GM21737 (cell line): Measurements from ENCODE around the gene COX10.
"Not testable (repeated sequence)": the region's sequence is repeated elsewhere in the genome, so short reads cannot be mapped to it uniquely, and the experiment has no call there.

Experiments
- ATAC-seq: cut with Tn5 transposase; IDR thresholded peaks from one replicate; pipeline ENCODE4 v1.9.1; 2021; ENCODE audit warnings: mild to moderate bottlenecking, moderate library complexity; ENCODE audit not compliant: unreplicated experiment

The COX10 gene

DNA sequence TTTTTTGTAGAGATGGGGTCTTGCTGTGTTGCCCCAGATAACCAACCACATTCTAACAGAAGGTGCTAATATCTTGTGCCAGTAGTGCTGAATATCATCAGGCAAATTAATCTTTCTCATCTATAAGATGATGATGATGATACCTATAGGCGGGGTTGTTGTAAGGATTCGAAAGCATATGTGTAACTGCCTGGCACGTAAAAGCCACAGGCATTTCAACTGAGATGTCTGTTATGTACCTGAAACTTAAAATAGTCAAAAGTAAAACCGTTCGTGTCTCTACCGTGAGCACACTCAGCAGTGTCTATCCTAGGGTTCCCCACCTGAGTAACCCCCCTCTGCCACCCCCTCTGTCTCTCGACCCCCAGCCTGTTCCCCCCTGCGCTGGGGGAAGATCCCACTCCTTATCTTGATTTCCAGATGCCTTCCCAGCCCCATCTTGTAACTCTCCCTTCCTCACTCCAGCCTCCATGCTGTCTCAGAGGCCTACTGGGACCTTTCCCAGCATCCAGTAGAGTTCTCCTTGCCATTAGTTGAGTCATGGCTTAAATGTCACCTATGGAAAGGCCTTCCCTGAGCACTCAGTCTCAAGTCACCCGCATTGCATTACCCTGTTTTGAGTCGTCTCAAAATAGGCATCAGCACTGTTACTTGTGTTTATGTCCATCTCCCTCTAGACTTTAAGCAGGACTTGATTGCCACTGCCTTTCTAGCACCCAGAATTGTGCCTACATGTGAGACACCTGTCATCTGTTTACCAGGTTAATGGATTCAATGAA lies 133.3 kb downstream of the COX10 start:
- ATAC-seq = no peak

- ATAC-seq = no peak
Observed at GRCh38 chr17:14203388-14203787, 134.1 kb downstream of the COX10 start.

- ATAC-seq = no peak
Observed at GRCh38 chr17:14204084-14204483, 134.8 kb downstream of the COX10 start.

DNA sequence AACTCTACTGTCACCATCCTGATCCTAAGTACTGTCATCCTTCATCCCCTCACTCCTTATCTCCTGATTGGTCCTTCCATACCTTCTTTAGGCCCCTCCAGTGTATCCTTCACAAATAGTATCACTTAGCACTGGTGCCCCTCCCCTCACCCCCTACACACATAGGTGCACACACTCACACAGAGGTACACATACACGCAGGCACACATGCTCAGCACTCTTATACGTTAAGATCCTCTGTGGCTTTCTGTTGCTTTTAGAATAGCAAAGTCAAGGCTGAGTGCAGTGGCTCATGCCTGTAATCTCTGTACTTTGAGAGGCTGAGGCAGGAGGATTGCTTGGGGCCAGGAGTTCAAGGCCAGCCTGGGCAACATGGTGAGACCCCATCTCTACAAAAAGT lies 135.2 kb downstream of the COX10 start:
- no peak for ATAC-seq

DNA sequence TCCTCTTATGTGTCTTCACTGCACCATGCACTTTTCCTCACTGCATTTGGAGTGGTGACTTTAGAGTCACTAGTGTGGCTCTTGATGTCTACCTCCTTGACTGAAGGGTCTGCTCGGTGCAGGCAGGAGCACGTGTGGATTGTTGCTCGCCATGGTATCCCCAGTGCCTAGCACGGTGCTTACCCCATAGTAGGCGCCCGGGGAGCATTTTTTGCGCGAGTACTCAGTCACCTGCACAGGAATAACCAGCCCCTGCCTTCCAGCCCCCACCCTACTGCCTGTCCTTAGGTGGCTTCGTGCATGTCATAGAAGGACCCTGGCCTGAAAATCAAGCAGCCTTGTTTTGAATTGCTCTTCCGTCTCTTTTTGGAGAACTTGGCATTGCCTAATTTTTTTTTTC lies 136.1 kb downstream of the COX10 start:
- no peak for ATAC-seq

- no peak for ATAC-seq
Observed at GRCh38 chr17:14205992-14206461, 136.7 kb downstream of the COX10 start.

GRCh38 chr17:14206891-14207290 lies 137.6 kb downstream of the COX10 start:
- no peak for ATAC-seq

- ATAC-seq = no peak
Observed at GRCh38 chr17:14207791-14208190, 138.5 kb downstream of the COX10 start.

- no peak for ATAC-seq
Observed at GRCh38 chr17:14209215-14209614, 139.9 kb downstream of the COX10 start.

DNA sequence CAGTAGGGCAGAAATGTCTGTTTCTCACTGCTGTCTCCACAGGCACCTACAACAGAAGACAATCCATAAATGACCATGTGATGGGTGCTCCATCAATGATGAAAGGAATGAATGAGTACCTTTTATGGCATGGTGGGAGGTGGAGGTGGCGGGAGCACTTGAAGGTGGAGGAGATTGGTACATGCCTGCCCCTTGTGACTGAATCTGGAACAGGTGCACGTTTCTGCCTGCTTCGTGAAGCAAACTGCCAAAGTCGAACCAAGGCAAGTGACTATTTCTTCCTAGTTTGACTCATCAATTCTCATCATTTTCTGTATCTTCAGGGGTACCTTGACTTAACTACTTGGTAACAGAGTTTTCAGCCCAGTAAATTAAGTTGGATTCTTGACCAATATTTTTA lies 141.9 kb downstream of the COX10 start:
- no peak for ATAC-seq

GRCh38 chr17:14211801-14212200 lies 142.5 kb downstream of the COX10 start:
- no peak for ATAC-seq

- no peak for ATAC-seq
Observed at GRCh38 chr17:14212401-14212800, 143.1 kb downstream of the COX10 start.

- ATAC-seq = no peak
Observed at GRCh38 chr17:14214271-14214670, 145.0 kb downstream of the COX10 start.

DNA sequence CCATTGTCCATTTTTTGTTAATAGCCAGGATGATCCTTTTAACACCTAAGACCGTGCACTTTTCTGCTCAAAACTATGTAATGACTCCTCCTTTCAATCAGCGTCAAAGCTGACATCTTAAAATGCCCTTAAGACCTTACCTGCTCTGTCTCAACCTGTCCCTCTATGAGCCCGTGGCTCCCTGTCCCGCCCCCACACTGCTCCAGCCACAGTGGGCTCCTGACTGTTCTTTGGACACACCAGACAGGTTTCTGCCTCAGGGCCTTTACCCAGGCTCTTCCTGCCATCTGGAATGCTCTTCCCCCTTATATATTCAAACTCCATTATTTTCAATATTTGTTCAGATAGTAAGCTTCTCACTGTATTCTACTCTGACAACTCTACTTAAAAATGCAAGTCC lies 153.3 kb downstream of the COX10 start:
- ATAC-seq = no peak

GRCh38 chr17:14225254-14225980 lies 156.1 kb downstream of the COX10 start:
- ATAC-seq = no peak

DNA sequence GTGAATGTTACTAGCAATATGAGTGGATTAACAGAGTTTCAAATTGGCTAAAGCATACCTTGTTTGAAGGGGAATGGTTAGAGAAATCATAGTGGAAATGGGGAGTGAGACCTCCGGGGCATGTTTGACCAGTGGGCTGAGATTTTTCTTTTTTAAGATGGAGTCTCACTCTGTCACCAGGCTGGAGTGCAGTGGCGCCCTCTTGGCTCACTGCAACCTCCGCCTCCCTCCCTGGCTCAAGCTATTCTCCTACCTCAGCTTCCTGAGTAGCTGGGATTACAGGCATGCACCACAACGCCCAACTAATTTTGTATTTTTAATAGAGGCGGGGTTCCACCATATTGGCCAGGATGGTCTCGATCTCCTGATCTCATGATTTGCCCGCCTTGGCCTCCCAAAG lies 157.7 kb downstream of the COX10 start:
- ATAC-seq = no peak

DNA sequence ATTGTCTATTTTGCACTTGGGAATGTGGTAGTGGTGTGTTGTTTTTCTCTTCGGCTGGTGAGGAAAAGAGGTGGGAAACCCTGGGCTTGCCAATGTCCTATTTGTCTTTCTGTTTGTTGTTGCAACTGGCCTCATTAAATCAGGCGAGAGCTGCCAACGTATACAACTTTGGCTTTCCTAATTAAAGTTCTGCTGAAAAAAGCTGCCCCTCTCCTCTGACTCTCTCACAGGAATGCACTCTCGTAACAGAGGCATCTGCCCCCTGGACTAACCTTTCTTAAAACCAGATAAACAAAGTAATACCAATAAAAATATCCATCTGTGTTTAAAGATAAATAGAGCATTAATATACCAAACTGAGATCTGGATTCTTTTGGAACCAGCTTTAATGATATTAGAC lies 159.6 kb downstream of the COX10 start:
- no peak for ATAC-seq

DNA sequence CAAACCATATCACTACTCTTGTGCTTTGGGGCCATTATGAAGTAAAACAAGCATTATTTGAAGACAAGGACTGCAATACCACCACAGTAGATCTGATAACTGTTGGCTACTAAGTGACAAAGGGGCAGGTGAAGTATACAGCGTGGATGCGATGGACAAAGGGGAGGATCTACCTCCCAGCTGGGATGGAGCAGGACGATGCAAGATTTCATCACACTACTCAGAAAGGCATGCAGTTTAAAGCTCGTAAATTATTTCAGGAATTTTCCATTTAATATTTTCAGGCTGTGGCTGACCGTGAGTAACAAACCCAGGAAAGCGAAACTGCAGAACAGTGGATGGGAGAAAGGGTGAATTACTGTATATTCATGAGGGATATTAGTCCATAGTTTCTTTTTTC lies 161.9 kb downstream of the COX10 start:
- not testable (repeated sequence) for ATAC-seq

GRCh38 chr17:14235047-14235446 lies 165.7 kb downstream of the COX10 start:
- not testable (repeated sequence) for ATAC-seq

GRCh38 chr17:14236032-14236431 lies 166.7 kb downstream of the COX10 start:
- ATAC-seq = not testable (repeated sequence)

DNA sequence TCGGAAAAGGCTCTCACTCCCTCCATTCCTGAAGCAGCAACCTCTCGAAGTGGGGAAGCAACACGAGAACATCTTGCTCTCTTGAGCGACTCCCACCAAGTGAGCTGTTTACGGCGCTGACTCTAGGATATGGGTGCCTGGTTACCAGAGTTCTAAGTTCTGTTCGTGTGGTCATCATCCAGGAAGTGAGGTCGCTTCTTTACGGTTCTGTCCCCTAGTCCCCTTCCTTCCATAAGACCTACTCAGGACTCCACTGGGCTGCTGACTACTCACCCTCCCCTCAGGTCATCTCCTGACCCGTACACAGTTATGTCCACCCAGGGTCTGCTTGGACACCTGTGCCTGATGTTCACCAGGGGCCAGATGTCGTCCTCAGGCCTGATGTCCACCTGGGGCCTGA lies 167.5 kb downstream of the COX10 start, which contains the start of gene CDRT15:
CDRT15 (minus strand) TSS at position 101 of the 400 bp plus-strand sequence; CDS start at position 72, 29 bp downstream.
- ATAC-seq = not testable (repeated sequence)

- not testable (repeated sequence) for ATAC-seq
Observed at GRCh38 chr17:14239271-14239670, 170.0 kb downstream of the COX10 start.
